ENCODE results near the gene NPPB. TPM values are rescaled to one million over a fixed set of nuclear protein-coding genes. Genes with fewer than 3 reads are reported as not detected.

The NPPB gene
- total RNA-seq, 1 experiment from 2014 or later: not detected

DNA sequence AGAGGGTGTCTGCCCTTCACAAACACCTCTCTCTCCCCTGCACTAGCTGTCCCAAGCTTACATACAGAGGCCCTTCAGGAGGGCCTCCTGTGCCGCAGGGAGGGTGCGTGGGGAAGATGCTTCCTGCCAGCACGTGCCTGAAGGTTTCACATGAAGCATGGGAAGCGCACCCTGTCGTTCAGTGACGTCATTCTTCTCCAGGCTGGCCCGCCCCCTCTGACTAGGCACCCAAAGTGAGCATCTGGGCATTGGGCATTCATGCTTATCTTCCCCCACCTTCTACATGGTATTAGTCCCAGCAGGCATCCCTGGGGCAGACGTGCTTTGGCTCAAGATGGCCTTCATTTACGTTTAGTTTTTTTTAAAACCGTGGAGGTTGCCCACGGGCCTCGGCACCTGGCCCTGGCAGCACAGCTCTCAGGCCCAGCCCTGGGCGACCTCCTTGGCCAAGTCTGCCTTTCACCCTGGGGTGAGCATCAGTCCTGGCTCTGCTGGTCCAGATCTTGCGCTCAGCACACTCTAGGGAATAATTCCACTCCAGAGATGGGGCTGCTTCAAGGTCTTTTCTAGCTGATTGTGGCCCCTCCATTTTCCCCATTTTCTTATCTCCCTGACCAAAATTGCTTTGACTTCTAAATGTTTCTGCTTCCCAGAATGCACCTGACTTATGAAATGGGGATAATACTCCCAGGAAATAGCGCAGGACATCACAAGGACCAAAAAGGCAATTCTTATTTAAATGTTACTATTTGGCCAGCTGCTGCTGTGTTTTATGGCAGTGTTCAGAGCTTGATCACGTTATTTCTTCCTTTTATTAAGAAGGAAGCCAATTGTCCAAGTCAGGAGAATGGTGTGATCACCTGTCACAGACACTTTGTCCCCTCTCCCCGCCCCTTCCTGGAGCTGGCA, 17.2 kb downstream of the NPPB start:
- Mint-ChIP-seq H3K4me1 (ENCODE audit: low read depth, unreplicated experiment) (no peaks in the 10 kb centered on the region), H3K9me3 (ENCODE audit: low read depth, unreplicated experiment) (no peaks in the 10 kb centered on the region), H3K36me3 (ENCODE audit: insufficient read depth, unreplicated experiment) (peaks cover 40% of the 10 kb centered on the region), H3K27me3 (ENCODE audit: unreplicated experiment) (no peaks in the 10 kb centered on the region), H3K4me3 (ENCODE audit: low read depth, unreplicated experiment) (no peak overlapping the region), H3K27ac (ENCODE audit: unreplicated experiment) (no peak overlapping the region)
- TF ChIP-seq, protein P1, sequence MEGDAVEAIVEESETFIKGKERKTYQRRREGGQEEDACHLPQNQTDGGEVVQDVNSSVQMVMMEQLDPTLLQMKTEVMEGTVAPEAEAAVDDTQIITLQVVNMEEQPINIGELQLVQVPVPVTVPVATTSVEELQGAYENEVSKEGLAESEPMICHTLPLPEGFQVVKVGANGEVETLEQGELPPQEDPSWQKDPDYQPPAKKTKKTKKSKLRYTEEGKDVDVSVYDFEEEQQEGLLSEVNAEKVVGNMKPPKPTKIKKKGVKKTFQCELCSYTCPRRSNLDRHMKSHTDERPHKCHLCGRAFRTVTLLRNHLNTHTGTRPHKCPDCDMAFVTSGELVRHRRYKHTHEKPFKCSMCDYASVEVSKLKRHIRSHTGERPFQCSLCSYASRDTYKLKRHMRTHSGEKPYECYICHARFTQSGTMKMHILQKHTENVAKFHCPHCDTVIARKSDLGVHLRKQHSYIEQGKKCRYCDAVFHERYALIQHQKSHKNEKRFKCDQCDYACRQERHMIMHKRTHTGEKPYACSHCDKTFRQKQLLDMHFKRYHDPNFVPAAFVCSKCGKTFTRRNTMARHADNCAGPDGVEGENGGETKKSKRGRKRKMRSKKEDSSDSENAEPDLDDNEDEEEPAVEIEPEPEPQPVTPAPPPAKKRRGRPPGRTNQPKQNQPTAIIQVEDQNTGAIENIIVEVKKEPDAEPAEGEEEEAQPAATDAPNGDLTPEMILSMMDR (IDR thresholded peaks at IDR 0.05; ENCODE audit: unreplicated experiment): no peak
- BruUV-seq (replicated peaks): no TSS peak
- no peak for DNase-seq
- intact Hi-C loops (cut with micrococcal nuclease; ENCODE audit: unreplicated experiment): no loop called here
- CTCF ChIA-PET: no interaction called here

DNA sequence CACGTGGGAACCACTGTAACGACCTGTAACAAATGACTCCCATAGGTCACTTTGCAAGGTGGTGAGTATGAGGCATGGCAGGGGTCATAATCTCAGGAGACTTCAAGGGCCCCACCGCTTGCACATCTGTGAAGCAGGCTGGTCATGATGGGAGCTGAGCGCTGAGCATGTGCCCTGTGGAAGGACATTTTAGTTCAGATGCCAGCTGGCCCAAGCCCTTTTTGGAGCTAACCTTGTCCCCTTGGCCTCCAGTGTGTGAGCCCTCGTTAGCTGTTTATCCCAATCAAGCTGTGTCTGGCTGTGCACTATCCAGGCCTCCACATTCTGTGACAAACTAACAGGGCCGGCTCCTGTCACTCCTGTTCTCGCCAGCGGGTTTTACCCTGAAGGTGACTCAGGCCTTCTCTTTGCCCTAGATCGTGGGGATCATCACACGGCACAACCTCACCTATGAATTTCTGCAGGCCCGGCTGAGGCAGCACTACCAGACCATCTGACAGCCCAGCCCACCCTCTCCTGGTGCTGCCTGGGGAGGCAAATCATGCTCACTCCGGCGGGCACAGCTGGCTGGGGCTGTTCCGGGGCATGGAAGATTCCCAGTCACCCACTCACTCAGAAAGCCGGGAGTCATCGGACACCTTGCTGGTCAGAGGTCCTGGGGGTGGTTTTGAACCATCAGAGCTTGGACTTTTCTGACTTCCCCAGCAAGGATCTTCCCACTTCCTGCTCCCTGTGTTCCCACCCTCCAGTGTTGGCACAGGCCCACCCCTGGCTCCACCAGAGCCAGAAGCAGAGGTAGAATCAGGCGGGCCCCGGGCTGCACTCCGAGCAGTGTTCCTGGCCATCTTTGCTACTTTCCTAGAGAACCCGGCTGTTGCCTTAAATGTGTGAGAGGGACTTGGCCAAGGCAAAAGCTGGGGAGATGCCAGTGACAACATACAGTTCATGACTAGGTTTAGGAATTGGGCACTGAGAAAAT, 18.7 kb downstream of the NPPB start:
- no TSS peak for BruUV-seq (replicated peaks)
- Mint-ChIP-seq H3K4me3 (ENCODE audit: low read depth, unreplicated experiment) (no peak overlapping the region), H3K4me1 (ENCODE audit: low read depth, unreplicated experiment) (no peaks in the 10 kb centered on the region), H3K27me3 (ENCODE audit: unreplicated experiment) (no peaks in the 10 kb centered on the region), H3K36me3 (ENCODE audit: insufficient read depth, unreplicated experiment) (peaks cover 49% of the 10 kb centered on the region), H3K27ac (ENCODE audit: unreplicated experiment) (no peak overlapping the region), H3K9me3 (ENCODE audit: low read depth, unreplicated experiment) (no peaks in the 10 kb centered on the region)
- intact Hi-C loops (cut with micrococcal nuclease; ENCODE audit: unreplicated experiment): no loop called here
- DNase-seq: no peak
- CTCF ChIA-PET: no interaction called here
- TF ChIP-seq, protein P1 (IDR thresholded peaks at IDR 0.05; ENCODE audit: unreplicated experiment): no peak

DNA sequence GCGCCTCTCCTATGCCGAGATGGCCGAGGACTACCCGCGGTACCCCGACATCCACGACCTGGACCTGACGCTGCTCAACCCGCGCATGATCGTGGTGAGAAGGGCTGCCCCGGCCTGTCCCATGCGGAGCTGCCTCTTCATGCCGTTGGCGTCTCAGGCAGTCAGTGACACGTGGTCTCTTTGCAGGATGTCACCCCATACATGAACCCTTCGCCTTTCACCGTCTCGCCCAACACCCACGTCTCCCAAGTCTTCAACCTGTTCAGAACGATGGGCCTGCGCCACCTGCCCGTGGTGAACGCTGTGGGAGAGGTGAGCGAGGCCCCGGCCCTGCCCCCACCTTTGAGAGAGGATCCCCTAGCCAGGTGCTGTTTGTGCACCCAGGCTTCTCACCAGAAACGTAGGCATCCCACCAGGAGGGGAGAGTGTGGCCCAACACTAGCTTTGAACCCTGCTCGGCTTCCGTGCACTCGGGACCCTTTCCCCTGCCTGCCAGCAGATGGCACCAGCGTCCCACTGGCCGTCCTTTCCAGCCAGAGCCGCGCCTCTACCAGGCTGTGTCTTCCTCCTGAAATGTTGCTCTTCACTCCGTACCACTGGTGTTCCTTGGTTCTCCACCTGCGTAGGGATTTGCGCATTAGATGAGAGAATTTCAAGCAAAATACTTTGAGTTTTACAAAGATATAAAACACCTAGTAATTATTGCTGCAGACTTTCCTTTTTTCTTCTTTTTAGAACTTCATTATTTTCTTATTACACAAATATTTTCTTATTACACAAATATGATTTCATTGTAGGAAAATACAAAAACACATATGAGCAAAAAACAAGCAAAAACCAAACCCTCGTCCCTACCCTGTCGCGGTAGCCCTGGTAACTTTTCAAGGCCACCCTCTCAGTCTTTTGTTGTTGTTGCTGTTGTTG, 20.1 kb downstream of the NPPB start:
- DNase-seq: peak; percentile 71
- BruUV-seq (replicated peaks): no TSS peak
- Mint-ChIP-seq H3K9me3 (ENCODE audit: low read depth, unreplicated experiment) (no peaks in the 10 kb centered on the region), H3K4me1 (ENCODE audit: low read depth, unreplicated experiment) (no peaks in the 10 kb centered on the region), H3K4me3 (ENCODE audit: low read depth, unreplicated experiment) (no peak overlapping the region), H3K27me3 (ENCODE audit: unreplicated experiment) (no peaks in the 10 kb centered on the region), H3K27ac (ENCODE audit: unreplicated experiment) (no peak overlapping the region), H3K36me3 (ENCODE audit: insufficient read depth, unreplicated experiment) (peaks cover 44% of the 10 kb centered on the region)
- CTCF ChIA-PET: interaction anchor here (0.6 to 1.0 kb wide), 4 partner anchors 14 to 129 kb away, joined by 3 to 10 read pairs (median 6); no protein-coding TSS in a partner anchor
- TF ChIP-seq, protein P1 (IDR thresholded peaks at IDR 0.05; ENCODE audit: unreplicated experiment): peak; percentile 81
- intact Hi-C loops (cut with micrococcal nuclease; ENCODE audit: unreplicated experiment): loop anchor here (1.0 kb wide), 2 partner anchors 56 to 129 kb away; no protein-coding TSS in a partner anchor

Data from Calu3 (cell line).